GM18507 (cell line): Measurements from ENCODE around the gene SIRPG.
"Not testable (repeated sequence)": the region's sequence is repeated elsewhere in the genome, so short reads cannot be mapped to it uniquely, and the experiment has no call there.

Source experiments
- DNase-seq: peaks from one replicate; pipeline ENCODE4 v3.0.0; 2011; ENCODE audit warnings: low read depth; ENCODE audit not compliant: insufficient read length; ENCODE audit errors: extremely low spot score
- FAIRE-seq: peaks from 2 replicates; lab custom pipeline; 2011; peaks lifted over from hg19 to GRCh38; lab: Jason Lieb, UNC

SIRPG gene

GRCh38 chr20:1657556-1658334, at the start of gene SIRPG:
Gene SIRPG, minus strand, starts transcription at chr20:1657779. Its CDS starts 65 bp downstream, at chr20:1657714.
- DNase-seq (no peak), FAIRE-seq (no peak)

- not testable (repeated sequence) for FAIRE-seq, DNase-seq
These were observed 49.3 kb upstream of the SIRPG start for GRCh38 chr20:1706887-1707286.

DNA sequence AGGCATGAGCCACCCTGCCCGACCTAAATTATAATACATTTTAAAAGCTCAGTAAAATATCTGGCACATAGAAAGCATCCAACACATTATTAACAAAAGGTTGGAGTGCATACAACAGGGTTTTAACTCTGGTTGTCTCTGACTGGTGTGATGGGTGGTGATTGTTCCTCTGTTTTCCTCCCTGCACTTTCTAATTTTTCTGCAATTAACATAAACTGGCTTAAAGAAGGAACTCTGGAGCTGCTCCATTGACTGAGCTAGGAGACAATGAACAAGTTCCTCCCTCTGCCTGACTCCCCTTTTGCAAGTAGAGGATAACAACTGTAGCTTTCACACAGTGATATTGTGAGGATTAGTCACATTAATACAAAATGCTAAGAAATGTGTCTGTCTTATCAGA, 48.5 kb upstream of the SIRPG start:
- no peak for FAIRE-seq
- no peak for DNase-seq

- FAIRE-seq (no peak), DNase-seq (no peak)
These were observed 45.3 kb upstream of the SIRPG start for GRCh38 chr20:1702855-1703254.

DNA sequence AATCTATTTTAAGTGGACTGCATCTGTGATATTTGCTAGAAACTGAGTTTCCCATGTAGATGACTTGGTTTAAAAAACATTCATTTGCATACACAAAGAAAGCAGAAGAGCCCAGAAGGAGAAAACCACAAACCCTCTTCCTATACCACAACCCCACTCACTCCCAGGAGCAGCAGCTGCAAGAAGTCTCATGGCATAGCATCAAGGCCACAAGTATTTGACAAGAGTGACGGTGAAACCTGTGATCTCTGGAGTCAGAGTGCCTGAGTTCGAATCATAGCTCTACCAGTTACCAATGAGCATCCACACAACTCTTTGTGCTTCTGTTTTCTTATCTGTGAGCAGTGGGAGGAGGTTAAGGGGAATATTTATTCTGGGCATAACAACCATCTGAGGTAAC, 44.7 kb upstream of the SIRPG start:
- no peak for FAIRE-seq

GRCh38 chr20:1700990-1701389, 43.4 kb upstream of the SIRPG start:
- DNase-seq (no peak), FAIRE-seq (no peak)

More for the DNA sequence above, 44.7 kb upstream of the SIRPG start:
- no peak for DNase-seq

GRCh38 chr20:1697592-1697991, 40.0 kb upstream of the SIRPG start:
- DNase-seq (no peak), FAIRE-seq (no peak)

GRCh38 chr20:1696521-1697209, 39.1 kb upstream of the SIRPG start:
- DNase-seq = no peak
- FAIRE-seq = no peak

GRCh38 chr20:1694672-1695071, 37.1 kb upstream of the SIRPG start:
- no peak for FAIRE-seq
- no peak for DNase-seq

GRCh38 chr20:1693427-1693826, 35.8 kb upstream of the SIRPG start:
- DNase-seq = no peak
- FAIRE-seq = no peak

DNA sequence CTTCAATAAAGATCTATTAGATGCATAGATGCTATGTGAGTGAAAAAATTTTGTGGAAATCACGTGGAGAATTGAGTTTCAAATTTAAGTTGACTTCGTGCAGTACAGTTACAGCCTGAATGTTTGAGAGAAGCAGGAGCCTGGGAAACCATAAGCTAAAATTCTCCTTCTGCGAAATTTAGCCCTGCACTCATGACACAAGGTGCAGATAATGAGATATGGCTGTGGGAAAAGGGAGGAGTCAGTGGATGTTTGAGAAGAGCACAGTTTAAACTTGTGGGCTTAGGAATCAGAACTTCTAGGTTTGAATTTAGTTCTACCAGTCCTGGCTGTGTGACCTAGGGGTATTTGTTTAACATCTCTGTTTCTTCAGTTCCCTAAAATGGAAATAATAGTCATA, 32.1 kb upstream of the SIRPG start:
- FAIRE-seq = no peak
- no peak for DNase-seq

DNA sequence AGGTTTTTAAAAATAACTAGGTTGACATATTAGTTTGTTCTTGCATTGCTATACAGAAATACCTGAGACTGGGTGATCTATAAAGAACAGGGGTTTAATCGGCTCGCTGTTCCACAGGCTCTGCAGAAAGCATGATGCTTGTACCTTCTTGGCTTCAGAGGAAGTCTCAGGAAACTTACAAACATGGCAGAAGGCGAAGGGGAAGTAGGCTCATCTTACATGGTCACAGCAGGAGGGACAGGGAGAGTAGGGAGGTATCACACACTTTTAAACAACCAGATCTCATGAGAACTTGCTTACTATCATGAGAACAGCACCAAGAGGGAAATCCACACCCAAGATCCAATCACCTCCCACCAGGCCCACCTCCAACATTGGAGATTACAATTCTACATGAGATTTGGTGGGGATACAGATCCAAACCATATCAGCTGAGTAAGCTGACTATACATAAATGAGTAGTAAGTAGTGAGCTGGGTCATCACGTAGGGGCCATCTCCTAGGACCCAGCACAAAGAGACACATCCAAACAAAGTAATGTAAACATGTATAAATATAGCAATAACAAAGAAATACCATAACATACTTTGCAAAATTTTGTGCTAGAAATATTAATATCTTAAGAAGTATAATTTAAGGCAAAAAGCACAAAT, 31.4 kb upstream of the SIRPG start:
- no peak for DNase-seq
- no peak for FAIRE-seq

DNA sequence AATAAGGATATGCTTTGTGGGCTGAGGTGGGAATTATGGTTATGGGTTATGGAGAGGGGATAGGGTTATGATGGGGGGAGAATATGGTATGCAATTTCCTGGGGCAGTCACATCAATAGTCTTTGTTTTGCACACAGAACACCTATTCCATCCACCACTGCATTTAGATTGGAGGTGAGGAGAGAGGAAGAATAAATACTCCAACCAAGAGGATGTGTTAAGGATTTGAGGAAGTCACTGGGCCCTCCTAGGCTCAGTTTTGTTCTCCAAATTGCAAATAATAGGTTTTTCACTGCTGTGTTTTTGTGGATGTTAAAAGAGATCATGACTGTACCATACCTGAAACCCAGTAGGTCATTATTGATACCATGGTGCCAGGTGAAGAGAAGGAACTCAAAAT, 29.5 kb upstream of the SIRPG start:
- DNase-seq (no peak), FAIRE-seq (no peak)

GRCh38 chr20:1686151-1686748, 28.7 kb upstream of the SIRPG start:
- no peak for FAIRE-seq

DNA sequence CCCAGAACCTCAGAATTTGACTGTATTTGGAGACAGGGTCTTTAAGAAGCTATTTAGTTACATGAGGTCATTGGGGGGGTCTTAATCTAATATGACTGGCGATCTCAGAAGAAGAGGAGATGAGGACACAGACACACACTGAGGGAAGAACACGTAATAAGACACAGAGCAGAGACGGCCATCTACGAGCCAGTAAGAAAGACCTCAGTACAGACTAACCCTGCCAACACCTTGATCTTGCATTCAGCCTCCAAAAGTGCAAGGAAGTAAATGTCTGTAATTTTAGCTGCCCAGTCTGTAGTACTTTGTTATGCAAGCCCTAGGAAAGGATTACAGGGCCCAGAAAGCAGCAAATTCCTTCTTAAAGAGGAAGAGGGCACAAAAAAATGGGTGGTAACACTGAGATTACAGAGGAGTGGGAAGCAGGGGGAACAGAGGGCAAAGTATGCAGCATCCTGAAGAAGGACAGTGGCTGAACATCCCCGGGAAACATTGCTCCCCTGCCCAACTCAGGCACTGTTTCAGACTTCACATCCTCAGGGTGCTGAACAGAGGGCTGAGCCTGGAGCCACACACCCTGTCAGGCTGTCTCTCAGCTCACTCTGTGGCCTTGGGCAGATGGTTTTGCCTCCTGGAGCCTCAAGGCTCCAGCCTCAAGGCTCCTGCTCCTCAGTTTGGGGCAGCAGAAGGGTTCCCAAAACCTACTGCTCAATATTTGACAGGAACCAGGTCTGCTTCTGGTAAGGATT, 27.9 kb upstream of the SIRPG start:
- DNase-seq (no peak), FAIRE-seq (no peak)

More at GRCh38 chr20:1686151-1686748, 28.7 kb upstream of the SIRPG start:
- DNase-seq = no peak

GRCh38 chr20:1684872-1685271, 27.3 kb upstream of the SIRPG start:
- no peak for DNase-seq
- no peak for FAIRE-seq

DNA sequence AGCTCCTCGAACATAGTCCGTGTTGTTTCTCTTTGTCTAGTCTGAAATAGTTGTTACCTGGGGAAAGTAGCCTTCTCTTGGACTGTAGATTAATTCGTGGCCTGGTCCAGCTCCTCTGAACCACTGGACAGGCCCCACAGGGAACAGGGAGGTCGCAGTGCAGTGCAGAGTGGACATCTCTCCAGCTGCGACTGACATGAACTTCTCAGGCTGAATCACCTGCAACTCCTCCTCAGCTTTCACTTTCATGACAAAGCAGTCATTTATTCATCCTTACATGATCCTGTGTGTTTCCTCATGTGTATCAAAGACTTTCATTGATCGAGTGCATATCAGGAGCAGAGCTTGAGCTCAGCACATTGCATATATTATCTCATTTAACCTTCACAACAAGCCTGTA, 19.1 kb upstream of the SIRPG start:
- FAIRE-seq (no peak), DNase-seq (no peak)

- FAIRE-seq = no peak
- DNase-seq = no peak
These were observed 17.6 kb upstream of the SIRPG start for GRCh38 chr20:1674990-1675780.

GRCh38 chr20:1674361-1674760, 16.8 kb upstream of the SIRPG start:
- DNase-seq = no peak
- no peak for FAIRE-seq
